SH-SY5Y (cell line): ENCODE data around the gene KIAA1328.

Experiments
- GATA2 ChIP-seq: IDR thresholded peaks from 2 replicates; pipeline ENCODE4 v1.6.1; 2011; ENCODE audit warnings: mild to moderate bottlenecking, low read depth, low read length
- GATA3 ChIP-seq: IDR thresholded peaks from 2 replicates; pipeline ENCODE4 v1.6.1; 2011; ENCODE audit warnings: low read depth, mild to moderate bottlenecking, low read length, moderate library complexity

DNA sequence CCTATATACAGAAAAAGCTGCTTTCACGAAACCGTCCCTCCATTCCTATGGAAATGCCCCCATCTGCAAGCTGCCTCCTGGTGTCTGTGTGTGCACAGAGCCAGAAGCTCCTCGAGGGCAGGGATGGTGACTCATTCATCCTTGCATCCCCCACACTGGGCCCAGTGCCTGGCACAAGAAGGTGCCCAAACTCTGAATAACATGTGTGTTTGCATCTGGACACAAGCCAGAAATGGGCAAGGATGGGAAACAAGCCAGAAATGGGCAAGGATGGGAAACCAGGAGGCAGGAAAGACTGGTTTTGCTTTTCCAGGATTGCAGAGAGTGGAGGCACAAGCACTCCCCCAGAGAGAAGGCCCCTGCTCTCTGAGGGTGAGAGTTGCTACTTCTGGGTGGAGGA is 422.8 kb downstream of the KIAA1328 start:
- TF ChIP-seq GATA2 (no peak), GATA3 (no peak)
